Glomerular visceral epithelial cell (primary cell): Measurements from ENCODE around the gene MAPK13.
A peak's percentile ranks its signal among the peaks of the same experiment; 100 is the strongest.

Experiments
- DNase-seq: peaks from one replicate; pipeline ENCODE4 v3.0.0-alpha.2; 2016; ENCODE audit errors: extremely low spot score

The MAPK13 gene

GRCh38 chr6:36149476-36149875 is 19.2 kb downstream of the MAPK13 start:
- no peak for DNase-seq

- DNase-seq: no peak
These were observed 20.0 kb downstream of the MAPK13 start for GRCh38 chr6:36150283-36150682.

- DNase-seq: no peak
These were observed 24.0 kb downstream of the MAPK13 start for GRCh38 chr6:36154286-36154685.

GRCh38 chr6:36155662-36156061 is 25.3 kb downstream of the MAPK13 start:
- DNase-seq: no peak

GRCh38 chr6:36160147-36160760 is 29.9 kb downstream of the MAPK13 start:
- DNase-seq: peak; percentile 50

- no peak for DNase-seq
These were observed 39.0 kb downstream of the MAPK13 start for GRCh38 chr6:36169023-36170007.

GRCh38 chr6:36170704-36171103 is 40.4 kb downstream of the MAPK13 start:
- no peak for DNase-seq

GRCh38 chr6:36171573-36171972 is 41.3 kb downstream of the MAPK13 start:
- DNase-seq: no peak

GRCh38 chr6:36177166-36177565 is 46.9 kb downstream of the MAPK13 start:
- DNase-seq: peak; percentile 51

GRCh38 chr6:36178544-36178943 is 48.2 kb downstream of the MAPK13 start:
- no peak for DNase-seq

- no peak for DNase-seq
These were observed 49.8 kb downstream of the MAPK13 start for GRCh38 chr6:36180126-36180525.

GRCh38 chr6:36184311-36184710 is 54.0 kb downstream of the MAPK13 start:
- DNase-seq: no peak

GRCh38 chr6:36186199-36186598 is 55.9 kb downstream of the MAPK13 start:
- no peak for DNase-seq

- DNase-seq: no peak
These were observed 57.1 kb downstream of the MAPK13 start for GRCh38 chr6:36187446-36187845.
